A549 (cell line): ENCODE data around the gene CHEK1. TPM values are rescaled to one million over a fixed set of nuclear protein-coding genes. Genes with fewer than 3 reads are reported as not detected.

Source experiments
- ATAC-seq, 2 experiments: fragments of 200-7000 bp in 1 of 2; fragments of >200 bp in 1 of 2; cut with Nextera tagmentation in 1 of 2; cut with Tn5 transposase in 1 of 2; 3 replicates each; pipeline versions ENCODE4 v1.8.0 to v1.9.1; 2018 to 2020; ENCODE audit warnings: mild to moderate bottlenecking in 1 of 2, moderate library complexity in 1 of 2
- CTCF ChIA-PET: fragments of 300-600 bp; sonication (Branson Sonifier 250); formaldehyde crosslinking; extraction: SDS; loops from one replicate; lab custom pipeline; 2021; ENCODE audit warnings: antibody characterized with exemption, inconsistent platforms; lab: Yijun Ruan, JAX
- POLR2A ChIA-PET: fragments of 350-600 bp; formaldehyde crosslinking; extraction: SDS; loops from one replicate; lab custom pipeline; 2021; ENCODE audit warnings: antibody characterized with exemption, inconsistent platforms; lab: Yijun Ruan, JAX
- DNase-seq, 2 experiments: peaks; one replicate each; pipeline versions ENCODE4 v3.0.0 to v3.0.0-alpha.2; 2011 to 2016; ENCODE audit warnings: low read depth in 1 of 2, low spot score in 1 of 2
- FAIRE-seq: peaks from 2 replicates; lab custom pipeline; 2011; peaks lifted over from hg19 to GRCh38; lab: Jason Lieb, UNC
- H3K27ac ChIP-seq, 2 experiments: fragments of >200 bp; sonication (Bioruptor Twin); formaldehyde crosslinking; 3 replicates each; pipeline ENCODE4 v1.5.1; 2016 to 2017
- H3K4me1 ChIP-seq: fragments of >200 bp; sonication (Bioruptor Twin); formaldehyde crosslinking; 3 replicates; pipeline ENCODE4 v1.6.1; 2016
- H3K4me2 ChIP-seq: fragments of >200 bp; sonication (Bioruptor Twin); formaldehyde crosslinking; 3 replicates; pipeline ENCODE4 v1.6.1; 2016
- H3K4me3 ChIP-seq: fragments of >200 bp; sonication (Bioruptor Twin); formaldehyde crosslinking; 3 replicates; pipeline ENCODE4 v1.5.1; 2016
- H3K9me3 ChIP-seq: fragments of >200 bp; sonication (Bioruptor Twin); formaldehyde crosslinking; 3 replicates; pipeline ENCODE4 v1.6.1; 2016
- BHLHE40 ChIP-seq: IDR thresholded peaks from 2 replicates; pipeline ENCODE4 v1.6.1; 2012; ENCODE audit warnings: low read depth, low read length, inconsistent platforms
- CHD4 ChIP-seq: fragments of 200-600 bp; sonication (generic); IDR thresholded peaks from 2 replicates; pipeline ENCODE4 v1.6.1; 2016; ENCODE audit warnings: antibody characterized with exemption, mild to moderate bottlenecking, borderline replicate concordance
- EHMT2 ChIP-seq: fragments of 200-600 bp; sonication (generic); IDR thresholded peaks from 2 replicates; pipeline ENCODE4 v1.6.1; 2016; ENCODE audit warnings: antibody characterized with exemption, low read depth, mild to moderate bottlenecking, moderate library complexity
- ELK1 ChIP-seq: fragments of 150-350 bp; IDR thresholded peaks from 2 replicates; pipeline ENCODE4 v1.6.1; 2014; ENCODE audit warnings: low read depth, mild to moderate bottlenecking, low read length
- EP300 ChIP-seq, 2 experiments: fragments of >200 bp; sonication (Bioruptor Twin); formaldehyde crosslinking; IDR thresholded peaks; 2 replicates in 1 of 2; 3 replicates in 1 of 2; pipeline ENCODE4 v1.6.1; 2016 to 2017
- ESRRA ChIP-seq: fragments of 150-350 bp; IDR thresholded peaks from 2 replicates; pipeline ENCODE4 v1.6.1; 2014; ENCODE audit warnings: mild to moderate bottlenecking, low read length, borderline replicate concordance
- FOSL2 ChIP-seq, 2 experiments: fragments of 450-650 bp in 1 of 2; fragments of >200 bp in 1 of 2; sonication (Bioruptor Twin) in 1 of 2; formaldehyde crosslinking; IDR thresholded peaks; 2 replicates each; pipeline versions ENCODE4 v1.5.0 to v1.6.1; 2016 to 2020; ENCODE audit warnings: mild to moderate bottlenecking in 1 of 2, moderate library complexity in 1 of 2
- FOXS1 ChIP-seq: fragments of 250-450 bp; sonication (Bioruptor Pico); IDR thresholded peaks from 2 replicates; pipeline ENCODE4 v1.5.0; 2020; ENCODE audit warnings: mild to moderate bottlenecking, moderate library complexity
- GATA3 ChIP-seq: IDR thresholded peaks from 2 replicates; pipeline ENCODE4 v1.6.1; 2012; ENCODE audit warnings: borderline replicate concordance
- HDAC2 ChIP-seq: fragments of 200-600 bp; sonication (generic); IDR thresholded peaks from 2 replicates; pipeline ENCODE4 v1.6.1; 2016
- HMGXB4 ChIP-seq: fragments of 250-450 bp; sonication (Bioruptor Pico); IDR thresholded peaks from 2 replicates; pipeline ENCODE4 v1.5.0; 2021; ENCODE audit warnings: mild to moderate bottlenecking, moderate library complexity, borderline replicate concordance
- HOXA7 ChIP-seq: fragments of 250-450 bp; sonication (Bioruptor Pico); IDR thresholded peaks from 2 replicates; pipeline ENCODE4 v1.5.0; 2020; ENCODE audit warnings: mild to moderate bottlenecking, moderate library complexity
- HOXB13 ChIP-seq: fragments of 250-450 bp; sonication (Bioruptor Pico); IDR thresholded peaks from 2 replicates; pipeline ENCODE4 v1.5.0; 2020; ENCODE audit warnings: low read depth, mild to moderate bottlenecking, moderate library complexity
- HOXB5 ChIP-seq: fragments of 250-450 bp; sonication (Bioruptor Pico); IDR thresholded peaks from 2 replicates; pipeline ENCODE4 v1.5.0; 2020; ENCODE audit warnings: mild to moderate bottlenecking, moderate library complexity
- JUN ChIP-seq, 2 experiments: fragments of >200 bp; sonication (Bioruptor Twin); formaldehyde crosslinking; IDR thresholded peaks; 2 replicates in 1 of 2; 3 replicates in 1 of 2; pipeline ENCODE4 v1.6.1; 2016 to 2017
- JUNB ChIP-seq: fragments of >200 bp; sonication (Bioruptor Twin); formaldehyde crosslinking; IDR thresholded peaks from 2 replicates; pipeline ENCODE4 v1.6.1; 2016
- KDM1A ChIP-seq: fragments of 200-600 bp; sonication (generic); IDR thresholded peaks from 2 replicates; pipeline ENCODE4 v1.6.1; 2016; ENCODE audit warnings: low read depth, mild to moderate bottlenecking
- MAFK ChIP-seq: fragments of 450-650 bp; IDR thresholded peaks from 2 replicates; pipeline ENCODE4 v1.6.1; 2014; ENCODE audit not compliant: partially characterized antibody
- MAX ChIP-seq: IDR thresholded peaks from 2 replicates; pipeline ENCODE4 v1.6.1; 2012
- NFE2L2 ChIP-seq: fragments of 150-350 bp; conservative IDR thresholded peaks from 2 replicates; pipeline ENCODE4 v1.6.1; 2014; ENCODE audit warnings: low read length
- NPAS2 ChIP-seq: fragments of 250-450 bp; sonication (Bioruptor Pico); IDR thresholded peaks from 2 replicates; pipeline ENCODE4 v1.8.0; 2022; ENCODE audit warnings: mild to moderate bottlenecking, moderate library complexity, borderline replicate concordance
- NR3C1 ChIP-seq: fragments of >200 bp; sonication (Bioruptor Twin); formaldehyde crosslinking; IDR thresholded peaks from 3 replicates; pipeline ENCODE4 v1.6.1; 2017
- PHF8 ChIP-seq: fragments of 200-600 bp; sonication (generic); IDR thresholded peaks from 2 replicates; pipeline ENCODE4 v1.6.1; 2016; ENCODE audit warnings: low read depth, mild to moderate bottlenecking, antibody characterized with exemption, moderate library complexity, borderline replicate concordance
- POLR2AphosphoS2 ChIP-seq: conservative IDR thresholded peaks from 2 replicates; pipeline ENCODE4 v1.6.1; 2012; ENCODE audit warnings: low read length, improper control_type of control experiment, inconsistent platforms
- RARB ChIP-seq: fragments of 250-450 bp; sonication (Bioruptor Pico); IDR thresholded peaks from 2 replicates; pipeline ENCODE4 v1.8.0; 2021; ENCODE audit warnings: mild to moderate bottlenecking, moderate library complexity
- RCOR1 ChIP-seq: fragments of 150-350 bp; IDR thresholded peaks from 2 replicates; pipeline ENCODE4 v1.6.1; 2014; ENCODE audit warnings: antibody characterized with exemption, low read length, low read depth
- RFX5 ChIP-seq: fragments of 450-650 bp; IDR thresholded peaks from 2 replicates; pipeline ENCODE4 v1.7.1; 2014; ENCODE audit warnings: antibody characterized with exemption, mild to moderate bottlenecking, moderate library complexity
- SMC3 ChIP-seq: fragments of >200 bp; sonication (Bioruptor Twin); formaldehyde crosslinking; IDR thresholded peaks from 3 replicates; pipeline ENCODE4 v1.6.1; 2018; ENCODE audit warnings: inconsistent platforms
- TFCP2L1 ChIP-seq: fragments of 250-450 bp; sonication (Bioruptor Pico); IDR thresholded peaks from 2 replicates; pipeline ENCODE4 v1.5.0; 2021; ENCODE audit warnings: mild to moderate bottlenecking
- TP53 ChIP-seq: fragments of 250-450 bp; sonication (Bioruptor Pico); IDR thresholded peaks from 2 replicates; pipeline ENCODE4 v1.5.0; 2021; ENCODE audit warnings: mild to moderate bottlenecking, moderate library complexity
- ZC3H11A ChIP-seq: fragments of 450-650 bp; IDR thresholded peaks from 2 replicates; pipeline ENCODE4 v1.6.1; 2014; ENCODE audit warnings: antibody characterized with exemption, mild to moderate bottlenecking
- ZFP36 ChIP-seq: fragments of 450-650 bp; IDR thresholded peaks from 2 replicates; pipeline ENCODE4 v1.6.1; 2014; ENCODE audit warnings: borderline replicate concordance; ENCODE audit not compliant: partially characterized antibody
- ZSCAN20 ChIP-seq: fragments of 250-450 bp; sonication (Bioruptor Pico); IDR thresholded peaks from 2 replicates; pipeline ENCODE4 v1.8.0; 2022; ENCODE audit warnings: mild to moderate bottlenecking, moderate library complexity
- WGBS: methylation state at CpG from one replicate; pipeline ENCODE4 v1.1.6; 2017; ENCODE audit errors: missing lambda C conversion rate; 5-methylcytosine and 5-hydroxymethylcytosine counted together
- polyA plus RNA-seq, 4 experiments: library from polyadenylated mRNA; depleted of rRNA in 3 of 4; stranded (reverse); fragments of >200 nt; fragmentation: RNase III in 1 of 4; extraction: RNeasy Plus Mini Kit Qiagen cat#74134 plus additional on column Dnase treatment in 1 of 4; gene quantifications; 2 replicates in 3 of 4; 3 replicates in 1 of 4; pipeline ENCODE4 v1.2.3, GENCODE V29; 2011 to 2017
- TF ChIP-seq, protein P1 (sequence below): fragments of 250-450 bp; sonication (Bioruptor Pico); IDR thresholded peaks from 2 replicates; pipeline ENCODE4 v1.5.0; 2020; ENCODE audit warnings: low read depth, mild to moderate bottlenecking, moderate library complexity

Gene CHEK1
- polyA plus RNA-seq, 2 of the 4 experiments (the other 2 are of a cell fraction): 35.2 to 64.5 TPM

GRCh38 chr11:125591649-125592304, 33.2 kb upstream of the CHEK1 start (continued):
- TF ChIP-seq NPAS2 (no peak), TFCP2L1 (CRISPR knock-in tag) (no peak), POLR2AphosphoS2 (no peak)

DNA sequence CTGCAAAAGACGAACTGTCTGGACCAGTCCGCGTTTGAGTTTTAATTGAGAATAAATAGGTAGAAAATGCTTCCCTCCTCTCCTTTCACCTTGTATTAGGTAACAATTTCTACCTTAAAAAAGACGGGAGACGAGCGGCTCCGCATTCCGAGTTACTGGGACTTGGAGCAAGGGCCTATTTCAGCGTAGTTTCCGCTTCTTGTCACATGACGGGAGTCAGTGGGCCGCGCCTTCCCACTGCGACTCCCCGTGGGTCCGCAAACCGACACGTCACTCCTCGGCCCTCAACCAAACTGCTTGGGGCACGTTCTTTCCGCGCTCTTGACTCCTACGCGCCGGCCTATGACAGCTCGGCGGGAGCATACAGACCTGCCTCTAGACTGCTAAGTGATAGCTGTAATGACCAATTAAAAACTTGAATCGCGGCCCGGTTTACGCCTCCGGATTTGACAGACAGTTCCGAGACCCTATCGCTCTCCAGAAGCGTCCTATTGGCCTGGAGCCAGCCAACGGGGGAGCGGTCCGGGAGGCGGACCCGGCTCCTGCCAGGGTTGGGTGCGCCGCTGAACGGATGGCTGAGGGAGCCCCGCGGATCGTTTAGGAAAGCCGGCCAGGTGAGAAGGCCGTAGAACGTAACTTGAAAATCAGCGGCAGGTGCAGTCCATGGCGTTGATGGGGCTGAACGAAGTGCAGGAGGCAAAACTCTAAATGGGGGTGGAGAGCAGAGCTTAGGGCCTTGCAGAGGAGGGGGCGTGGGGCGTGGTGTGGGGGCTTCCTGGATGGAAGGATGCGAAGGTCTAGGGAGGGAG, 32.5 kb upstream of the CHEK1 start, which contains the start of gene STT3A:
STT3A (plus strand) TSS at position 548 of the 809 bp plus-strand sequence. CDS start 3,064 bp downstream, outside the sequence.
- Histone ChIP-seq H3K4me1 (peaks cover 23% of the 10 kb centered on the region; the same call in 2 of the 3 replicates), H3K9me3 (no peaks in the 10 kb centered on the region)
- no peak for FAIRE-seq
- TF ChIP-seq HMGXB4: no peak
- TF ChIP-seq MAX: peak; percentile 72
- TF ChIP-seq BHLHE40: 0 out of 2 replicates have a peak, but pooled peaks have one; percentile 38
- peak; percentile 32 to 77; a peak in 4 of 5 replicates for TF ChIP-seq JUN (IDR thresholded peaks at IDR 0.05)
- no peak for TF ChIP-seq NPAS2
- TF ChIP-seq KDM1A: no peak
- no peak for TF ChIP-seq NR3C1
- no peak for TF ChIP-seq RCOR1
- no peak for TF ChIP-seq EHMT2
- TF ChIP-seq RFX5: no peak
- TF ChIP-seq FOSL2 (IDR thresholded peaks at IDR 0.05): no peak
- no peak for TF ChIP-seq FOSL2 (CRISPR knock-in tag; IDR thresholded peaks at IDR 0.05)
- no peak for TF ChIP-seq HOXB5 (CRISPR knock-in tag)
- no peak for TF ChIP-seq ZSCAN20 (CRISPR knock-in tag)
- peak; percentile 60; the same call in 1 of the 2 replicates for TF ChIP-seq PHF8
- no peak for TF ChIP-seq ELK1
- TF ChIP-seq NFE2L2: no peak
- TF ChIP-seq, protein P1, sequence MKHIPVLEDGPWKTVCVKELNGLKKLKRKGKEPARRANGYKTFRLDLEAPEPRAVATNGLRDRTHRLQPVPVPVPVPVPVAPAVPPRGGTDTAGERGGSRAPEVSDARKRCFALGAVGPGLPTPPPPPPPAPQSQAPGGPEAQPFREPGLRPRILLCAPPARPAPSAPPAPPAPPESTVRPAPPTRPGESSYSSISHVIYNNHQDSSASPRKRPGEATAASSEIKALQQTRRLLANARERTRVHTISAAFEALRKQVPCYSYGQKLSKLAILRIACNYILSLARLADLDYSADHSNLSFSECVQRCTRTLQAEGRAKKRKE (CRISPR knock-in tag): no peak
- TF ChIP-seq HOXA7 (CRISPR knock-in tag): no peak
- no peak for TF ChIP-seq HOXB13
- no peak for TF ChIP-seq MAFK
- no peak for TF ChIP-seq TP53 (CRISPR knock-in tag)
- no peak for TF ChIP-seq HDAC2
- no peak for TF ChIP-seq EP300 (IDR thresholded peaks at IDR 0.05)
- TF ChIP-seq CHD4: no peak
- no peak for TF ChIP-seq SMC3
- TF ChIP-seq JUNB: no peak
- no peak for TF ChIP-seq ESRRA
- no peak for TF ChIP-seq POLR2AphosphoS2
- no peak for TF ChIP-seq GATA3
- TF ChIP-seq TFCP2L1 (CRISPR knock-in tag): no peak
- TF ChIP-seq ZFP36: no peak
- no peak for TF ChIP-seq ZC3H11A
- TF ChIP-seq RARB (CRISPR knock-in tag): no peak
- no peak for TF ChIP-seq FOXS1 (CRISPR knock-in tag)

More for the DNA sequence above, 32.5 kb upstream of the CHEK1 start, which contains the start of gene STT3A:
- DNase-seq: peak; percentile 88 to 99
- ChIA-PET CTCF (interaction anchor here (1.0 to 1.9 kb wide), 2 partner anchors 23 to 24 kb away, joined by 4 to 5 read pairs; partner anchors contain the start of gene EI24), POLR2A (interaction anchor here (0.9 to 1.8 kb wide), 4 partner anchors 10 to 639 kb away, joined by 3 to 16 read pairs (median 7); partner anchors contain the start of genes EI24 and HYLS1)
- Histone ChIP-seq H3K4me3 (peak within 1 kb of the TSS; percentile 78), H3K27ac (peak within 1 kb of the TSS; percentile 89 to 99), H3K4me2 (peak within 1 kb of the TSS; percentile 87)
- peak; percentile 97 to 98 for ATAC-seq
- WGBS: 0% methylated on average over 18 of the region's 55 CpGs
